Endothelial cell of umbilical vein (primary cell): ENCODE data around the gene OXTR. TPM values are rescaled to one million over a fixed set of nuclear protein-coding genes. Genes with fewer than 3 reads are reported as not detected.

Experiments
- BruUV-seq: library from RNA; stranded (reverse); fragments of 400-500 nt; replicated peaks from 2 replicates; lab custom pipeline; 2021; lab: Mats Ljungman, UMichigan
- CTCF ChIA-PET: fragments of 300-600, 350-600 bp; sonication (Branson Sonifier 250); formaldehyde crosslinking; loops from one replicate; lab custom pipeline; 2021; ENCODE audit warnings: antibody characterized with exemption, inconsistent platforms; lab: Charles Lee
- POLR2A ChIA-PET: fragments of 300-600, 350-600 bp; sonication (Branson Sonifier 250); formaldehyde crosslinking; loops from one replicate; lab custom pipeline; 2021; ENCODE audit warnings: antibody characterized with exemption, inconsistent platforms; lab: Charles Lee
- DNase-seq: peaks from one replicate; pipeline ENCODE4 v3.0.0-alpha.2; 2011; ENCODE audit warnings: low read depth, low spot score
- FAIRE-seq: peaks from 2 replicates; lab custom pipeline; 2011; peaks lifted over from hg19 to GRCh38; lab: Jason Lieb, UNC
- H2AFZ ChIP-seq: 2 replicates; pipeline ENCODE4 v1.6.0; 2012; ENCODE audit warnings: low read depth, low read length, control low read depth, inconsistent platforms
- H3K27ac ChIP-seq: 2 replicates; pipeline ENCODE4 v1.5.1; 2011; ENCODE audit warnings: low read depth, mild to moderate bottlenecking, control low read depth, low read length, moderate library complexity; ENCODE audit not compliant: insufficient read depth
- H3K27me3 ChIP-seq, 2 experiments: 2 replicates each; pipeline versions ENCODE4 v1.6.0 to v1.6.1; 2011; ENCODE audit warnings: low read length in 2 of 2, mixed read lengths in 1 of 2; ENCODE audit not compliant: control insufficient read depth in 2 of 2, insufficient read depth in 2 of 2
- H3K36me3 ChIP-seq, 2 experiments: 2 replicates in 1 of 2; 3 replicates in 1 of 2; pipeline ENCODE4 v1.5.1; 2011; ENCODE audit warnings: low read length in 2 of 2, mild to moderate bottlenecking in 1 of 2, moderate library complexity in 1 of 2; ENCODE audit not compliant: control insufficient read depth in 2 of 2, insufficient read depth in 2 of 2; ENCODE audit errors: extremely low read depth in 1 of 2
- H3K4me1 ChIP-seq: 3 replicates; pipeline ENCODE4 v1.5.1; 2011; ENCODE audit warnings: mild to moderate bottlenecking, low read length; ENCODE audit not compliant: control insufficient read depth, insufficient read depth; ENCODE audit errors: extremely low read depth
- H3K4me2 ChIP-seq: 2 replicates; pipeline ENCODE4 v1.6.1; 2011; ENCODE audit warnings: low read length, control low read depth, mixed read lengths; ENCODE audit not compliant: insufficient read depth
- H3K4me3 ChIP-seq, 3 experiments: fragments of 200-600 bp in 1 of 3; sonication (generic), shearing (Covaris generic) in 1 of 3; replicated peaks in 1 of 3; 2 replicates each; pipeline ENCODE4 v1.5.1; 2011 to 2016; ENCODE audit warnings: control low read depth in 3 of 3, low read length in 3 of 3, mild to moderate bottlenecking in 2 of 3, inconsistent platforms in 1 of 3, low read depth in 1 of 3, moderate library complexity in 1 of 3; ENCODE audit not compliant: insufficient read depth in 1 of 3
- H3K79me2 ChIP-seq: 2 replicates; pipeline ENCODE4 v1.6.0; 2012; ENCODE audit warnings: low read length, inconsistent platforms; ENCODE audit not compliant: control insufficient read depth, insufficient read depth
- H3K9ac ChIP-seq: replicated peaks from 2 replicates; pipeline ENCODE3; 2011; ENCODE audit warnings: low read length, control low read depth; ENCODE audit not compliant: insufficient read depth; ENCODE audit errors: extremely low read depth
- H3K9me1 ChIP-seq: replicated peaks from 3 replicates; pipeline ENCODE4 v1.6.0; 2011; ENCODE audit warnings: mild to moderate bottlenecking, low read length; ENCODE audit not compliant: control insufficient read depth, insufficient read depth; ENCODE audit errors: extremely low read depth
- H3K9me3 ChIP-seq: replicated peaks from 2 replicates; pipeline ENCODE4 v1.5.1; 2012; ENCODE audit warnings: low read length, inconsistent platforms; ENCODE audit not compliant: control insufficient read depth, insufficient read depth
- H4K20me1 ChIP-seq: replicated peaks from 2 replicates; pipeline ENCODE3; 2011; ENCODE audit warnings: mild to moderate bottlenecking, low read length; ENCODE audit not compliant: control insufficient read depth, insufficient read depth; ENCODE audit errors: extremely low read depth
- CTCF ChIP-seq, 2 donors: IDR thresholded peaks; 1 replicate in 1 of 2; 2 replicates in 1 of 2; pipeline ENCODE4 v1.5.1; 2011; ENCODE audit warnings: low read length in 2 of 2, mild to moderate bottlenecking in 2 of 2, moderate library complexity in 2 of 2, control low read depth in 1 of 2, inconsistent platforms in 1 of 2, low read depth in 1 of 2; ENCODE audit not compliant: insufficient read depth in 1 of 2; ENCODE audit errors: extremely low read depth in 1 of 2
- EZH2 ChIP-seq: IDR thresholded peaks from 2 replicates; pipeline ENCODE4 v1.6.1; 2012; ENCODE audit warnings: borderline replicate concordance, low read depth, mild to moderate bottlenecking, moderate library complexity, low read length, inconsistent platforms; ENCODE audit not compliant: severe bottlenecking
- FOS ChIP-seq: IDR thresholded peaks from 2 replicates; pipeline ENCODE4 v1.6.1; 2011; ENCODE audit warnings: mild to moderate bottlenecking, low read length, moderate library complexity, borderline replicate concordance; ENCODE audit not compliant: insufficient read depth
- GATA2 ChIP-seq: IDR thresholded peaks from 2 replicates; pipeline ENCODE4 v1.7.0; 2011; ENCODE audit warnings: low read depth, mild to moderate bottlenecking, moderate library complexity, mixed read lengths, low read length; ENCODE audit not compliant: insufficient read length, insufficient read depth
- JUN ChIP-seq: IDR thresholded peaks from 2 replicates; pipeline ENCODE4 v1.6.1; 2011; ENCODE audit warnings: borderline replicate concordance, low read depth; ENCODE audit not compliant: insufficient read length, insufficient read depth
- MYC ChIP-seq: IDR thresholded peaks from one replicate; pipeline ENCODE4 v1.6.1; 2011; ENCODE audit warnings: mild to moderate bottlenecking, low read depth, low read length
- POLR2A ChIP-seq: IDR thresholded peaks from 2 replicates; pipeline ENCODE4 v1.6.1; 2012; ENCODE audit warnings: low read depth, mild to moderate bottlenecking, control low read depth, low read length
- POLR2AphosphoS5 ChIP-seq: IDR thresholded peaks from 2 replicates; pipeline ENCODE4 v1.6.1; 2012; ENCODE audit warnings: low read depth, mild to moderate bottlenecking, control low read depth, low read length, moderate library complexity; ENCODE audit not compliant: insufficient read depth
- dilution Hi-C: fragments of 300-500 bp; cut with MboI; formaldehyde crosslinking; loops from one replicate; pipeline ENCODE4 v1.15.0; 2019; ENCODE audit warnings: low sequenced_read_pairs; ENCODE audit not compliant: extremely low pct_ligation_motif_present
- intact Hi-C: fragments of 100-400 bp; cut with micrococcal nuclease; formaldehyde crosslinking; loops from one replicate; pipeline ENCODE4 v1.10.0; 2022
- polyA plus RNA-seq, 4 experiments: library from polyadenylated mRNA; depleted of rRNA in 3 of 4; stranded (reverse) in 3 of 4; unstranded in 1 of 4; fragments of >200 nt; gene quantifications; 2 replicates each; pipeline versions ENCODE4 v1.2.1 to v1.2.3, GENCODE V29; 2011 to 2012; ENCODE audit warnings: missing spikeins in 1 of 4
- total RNA-seq: library from RNA; stranded (reverse); gene quantifications from 2 replicates; pipeline ENCODE4 v1.2.3, GENCODE V29; 2021
- TF ChIP-seq, protein P1 (sequence below): IDR thresholded peaks from 2 replicates; pipeline ENCODE4 v1.6.1; 2011; ENCODE audit not compliant: insufficient read depth, insufficient read length

Gene OXTR
- total and polyA plus RNA-seq, 2 donors (not counting 3 experiments of a cell fraction or from before 2014, with no cell fraction given), result 0.12 to 0.40 TPM

DNA sequence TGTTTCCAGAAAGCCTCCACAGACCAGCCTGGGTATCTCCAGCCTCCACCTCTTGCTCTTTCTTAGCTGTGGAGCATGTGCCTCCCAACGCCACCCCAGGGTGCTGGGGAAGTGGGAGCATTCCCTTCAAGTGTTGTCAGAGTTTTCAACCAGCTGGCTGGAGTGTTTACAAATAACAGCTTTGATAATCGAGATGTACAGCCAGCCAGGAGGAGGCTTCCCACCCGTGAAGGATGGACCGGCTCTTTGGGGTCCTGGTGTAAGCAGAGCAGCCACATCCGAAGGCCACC, 8.5 kb upstream of the OXTR start:
- no peaks in the 10 kb centered on the region for H4K20me1 ChIP-seq
- TF ChIP-seq MYC (no peak), EZH2 (no peak), FOS (no peak), JUN (no peak), GATA2 (no peak), POLR2AphosphoS5 (no peak), CTCF (IDR thresholded peaks at IDR 0.05; ENCODE audit: extremely low read depth in 1 of 2, insufficient read depth in 1 of 2, low read depth in 1 of 2, low read length in 2 of 2) (no peak), POLR2A (no peak)
- TF ChIP-seq, protein P1, sequence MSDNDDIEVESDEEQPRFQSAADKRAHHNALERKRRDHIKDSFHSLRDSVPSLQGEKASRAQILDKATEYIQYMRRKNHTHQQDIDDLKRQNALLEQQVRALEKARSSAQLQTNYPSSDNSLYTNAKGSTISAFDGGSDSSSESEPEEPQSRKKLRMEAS, result no peak
- H3K4me2 ChIP-seq, result no peak overlapping the region
- dilution Hi-C loops, result no loop called here
- no peaks in the 10 kb centered on the region for H3K9me3 ChIP-seq
- BruUV-seq, result no TSS peak
- H3K79me2 ChIP-seq, result no peaks in the 10 kb centered on the region
- H3K36me3 ChIP-seq, result no peaks in the 10 kb centered on the region
- ChIA-PET CTCF (interaction anchor here (2.9 kb wide), 1 partner anchor 8 kb away, joined by 22 read pairs; the partner anchor contains the start of gene OXTR), POLR2A (no interaction called here)
- intact Hi-C loops, result no loop called here
- no peak overlapping the region for H3K4me3 ChIP-seq
- FAIRE-seq, result no peak
- no peak overlapping the region for H3K27ac ChIP-seq
- H3K27me3 ChIP-seq, result peaks cover 0 to 3% of the 10 kb centered on the region in 2 experiments
- H3K4me1 ChIP-seq, result no peaks in the 10 kb centered on the region
- H3K9ac ChIP-seq, result no peak overlapping the region
- DNase-seq, result no peak
- no peaks in the 10 kb centered on the region for H3K9me1 ChIP-seq
- H2AFZ ChIP-seq, result no peak overlapping the region
